ENCODE results near the gene GGCT.
"Not testable (repeated sequence)": the region's sequence is repeated elsewhere in the genome, so short reads cannot be mapped to it uniquely, and the experiment has no call there.

Gene GGCT

GRCh38 chr7:30502470-30503251, 2.0 kb downstream of the GGCT start:
- no peak for DNase-seq
- Histone ChIP-seq H3K27me3 (replicated peaks) (no peaks in the 10 kb centered on the region), H3K27ac (no peak overlapping the region), H3K4me3 (ENCODE audit: low read depth, low read length) (no peak overlapping the region), H3K36me3 (replicated peaks) (peaks cover 6% of the 10 kb centered on the region)
- TF ChIP-seq, protein P1, sequence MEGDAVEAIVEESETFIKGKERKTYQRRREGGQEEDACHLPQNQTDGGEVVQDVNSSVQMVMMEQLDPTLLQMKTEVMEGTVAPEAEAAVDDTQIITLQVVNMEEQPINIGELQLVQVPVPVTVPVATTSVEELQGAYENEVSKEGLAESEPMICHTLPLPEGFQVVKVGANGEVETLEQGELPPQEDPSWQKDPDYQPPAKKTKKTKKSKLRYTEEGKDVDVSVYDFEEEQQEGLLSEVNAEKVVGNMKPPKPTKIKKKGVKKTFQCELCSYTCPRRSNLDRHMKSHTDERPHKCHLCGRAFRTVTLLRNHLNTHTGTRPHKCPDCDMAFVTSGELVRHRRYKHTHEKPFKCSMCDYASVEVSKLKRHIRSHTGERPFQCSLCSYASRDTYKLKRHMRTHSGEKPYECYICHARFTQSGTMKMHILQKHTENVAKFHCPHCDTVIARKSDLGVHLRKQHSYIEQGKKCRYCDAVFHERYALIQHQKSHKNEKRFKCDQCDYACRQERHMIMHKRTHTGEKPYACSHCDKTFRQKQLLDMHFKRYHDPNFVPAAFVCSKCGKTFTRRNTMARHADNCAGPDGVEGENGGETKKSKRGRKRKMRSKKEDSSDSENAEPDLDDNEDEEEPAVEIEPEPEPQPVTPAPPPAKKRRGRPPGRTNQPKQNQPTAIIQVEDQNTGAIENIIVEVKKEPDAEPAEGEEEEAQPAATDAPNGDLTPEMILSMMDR (IDR thresholded peaks at IDR 0.05; ENCODE audit: low read depth, low read length, missing control alignments): no peak
- in situ Hi-C loops (cut with HindIII; ENCODE audit: low pct_ligation_motif_present, low sequenced_read_pairs): no loop called here

DNA sequence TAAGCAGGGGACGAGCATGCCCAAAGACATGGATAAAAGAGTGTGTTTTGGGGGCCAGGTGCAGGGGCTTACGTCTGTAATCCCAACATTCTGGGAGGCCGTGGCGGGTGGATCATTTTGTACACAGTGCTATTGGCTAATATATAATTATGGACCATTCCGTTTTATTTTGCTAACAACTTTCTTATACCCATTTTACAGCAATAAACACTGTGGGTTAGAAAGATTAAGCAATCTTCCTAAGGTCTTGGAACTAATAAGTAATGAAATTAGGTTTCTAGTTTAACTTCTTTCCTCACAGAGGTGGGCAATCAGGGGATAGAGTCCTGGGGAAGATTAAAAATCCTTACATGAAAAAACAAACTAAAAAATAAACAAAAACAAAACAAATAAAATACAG, 3.4 kb downstream of the GGCT start:
- peaks cover 8% of the 10 kb centered on the region for H3K36me3 ChIP-seq (replicated peaks)
- TF ChIP-seq, protein P1 (IDR thresholded peaks at IDR 0.05; ENCODE audit: low read depth, low read length, missing control alignments): no peak
- no peak overlapping the region for H3K4me3 ChIP-seq (ENCODE audit: low read depth, low read length)
- no peaks in the 10 kb centered on the region for H3K27me3 ChIP-seq (replicated peaks)
- DNase-seq: no peak
- in situ Hi-C loops (cut with HindIII; ENCODE audit: low pct_ligation_motif_present, low sequenced_read_pairs): no loop called here
- H3K27ac ChIP-seq: no peak overlapping the region

GRCh38 chr7:30493228-30493627, 11.4 kb downstream of the GGCT start:
- TF ChIP-seq, protein P1 (IDR thresholded peaks at IDR 0.05; ENCODE audit: low read depth, low read length, missing control alignments): no peak
- no peak for DNase-seq
- Histone ChIP-seq H3K27me3 (replicated peaks) (no peaks in the 10 kb centered on the region), H3K4me3 (ENCODE audit: low read depth, low read length) (no peak overlapping the region), H3K36me3 (replicated peaks) (peaks cover 2% of the 10 kb centered on the region), H3K27ac (no peak overlapping the region)
- in situ Hi-C loops (cut with HindIII; ENCODE audit: low pct_ligation_motif_present, low sequenced_read_pairs): no loop called here

- DNase-seq: no peak
- no peak overlapping the region for H3K4me3 ChIP-seq (ENCODE audit: low read depth, low read length)
- no peak overlapping the region for H3K27ac ChIP-seq
- no peaks in the 10 kb centered on the region for H3K27me3 ChIP-seq (replicated peaks)
- in situ Hi-C loops (cut with HindIII; ENCODE audit: low pct_ligation_motif_present, low sequenced_read_pairs): no loop called here
- H3K36me3 ChIP-seq (replicated peaks): no peaks in the 10 kb centered on the region
- TF ChIP-seq, protein P1 (IDR thresholded peaks at IDR 0.05; ENCODE audit: low read depth, low read length, missing control alignments): no peak
Observed at GRCh38 chr7:30491417-30491816, 13.2 kb downstream of the GGCT start.

DNA sequence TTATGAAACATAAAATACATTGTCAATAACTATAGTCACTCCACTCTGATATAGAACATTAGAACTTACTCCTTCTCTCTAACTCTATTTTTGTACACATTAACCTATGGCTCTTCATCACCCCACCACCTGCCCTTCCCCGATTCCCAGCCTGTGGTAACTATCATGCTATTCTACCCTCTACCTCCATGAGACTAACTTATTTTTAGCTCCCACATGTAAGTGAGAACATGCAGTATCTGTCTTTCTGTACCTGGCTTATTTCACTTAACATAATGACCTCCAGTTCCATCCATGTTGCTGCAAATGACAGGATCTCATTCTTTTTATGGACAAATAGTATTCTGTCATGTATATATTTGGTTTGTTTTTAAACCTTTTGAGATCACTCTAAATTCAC, 17.3 kb downstream of the GGCT start:
- Histone ChIP-seq H3K27me3 (replicated peaks) (no peaks in the 10 kb centered on the region), H3K36me3 (replicated peaks) (no peaks in the 10 kb centered on the region), H3K4me3 (ENCODE audit: low read depth, low read length) (no peak overlapping the region), H3K27ac (no peak overlapping the region)
- DNase-seq: no peak
- in situ Hi-C loops (cut with HindIII; ENCODE audit: low pct_ligation_motif_present, low sequenced_read_pairs): no loop called here
- TF ChIP-seq, protein P1 (IDR thresholded peaks at IDR 0.05; ENCODE audit: low read depth, low read length, missing control alignments): no peak

DNA sequence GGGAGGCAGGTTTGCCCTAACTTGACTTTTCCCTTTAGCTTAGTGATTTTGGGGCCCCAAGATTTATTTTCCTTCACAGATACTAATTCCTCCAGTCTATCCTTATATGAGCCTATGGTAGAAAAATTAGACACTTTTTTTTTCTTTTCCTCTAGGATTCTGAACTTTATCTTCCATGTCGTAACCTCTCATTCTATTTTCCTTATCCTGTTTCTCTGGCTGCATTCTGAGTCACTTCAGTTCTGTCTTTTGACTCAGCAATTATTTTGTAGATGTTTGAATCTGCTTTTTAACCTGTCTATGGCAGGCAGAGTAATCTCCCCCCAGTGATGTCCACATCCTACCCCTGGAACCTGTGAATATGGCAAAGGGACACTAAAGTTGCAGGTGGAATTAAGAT, 19.0 kb downstream of the GGCT start:
- in situ Hi-C loops (cut with HindIII; ENCODE audit: low pct_ligation_motif_present, low sequenced_read_pairs): no loop called here
- no peak overlapping the region for H3K27ac ChIP-seq
- H3K27me3 ChIP-seq (replicated peaks): no peaks in the 10 kb centered on the region
- TF ChIP-seq, protein P1 (IDR thresholded peaks at IDR 0.05; ENCODE audit: low read depth, low read length, missing control alignments): no peak
- no peaks in the 10 kb centered on the region for H3K36me3 ChIP-seq (replicated peaks)
- H3K4me3 ChIP-seq (ENCODE audit: low read depth, low read length): no peak overlapping the region
- no peak for DNase-seq

GRCh38 chr7:30481416-30481815, 23.2 kb downstream of the GGCT start:
- in situ Hi-C loops (cut with HindIII; ENCODE audit: low pct_ligation_motif_present, low sequenced_read_pairs); H3K27ac ChIP-seq: not testable (repeated sequence)

More at GRCh38 chr7:30481416-30481815, 23.2 kb downstream of the GGCT start:
- not testable (repeated sequence) for DNase-seq; H3K27me3 ChIP-seq (replicated peaks); H3K36me3 ChIP-seq (replicated peaks); H3K4me3 ChIP-seq (ENCODE audit: low read depth, low read length)

All from brain microvascular endothelial cell (primary cell).